Endothelial cell of umbilical vein (primary cell): Measurements from ENCODE around the gene CPED1. TPM values are rescaled to one million over a fixed set of nuclear protein-coding genes. Genes with fewer than 3 reads are reported as not detected.

Source experiments
- BruUV-seq: library from RNA; stranded (reverse); fragments of 400-500 nt; replicated peaks from 2 replicates; lab custom pipeline; 2021; lab: Mats Ljungman, UMichigan
- CTCF ChIA-PET: fragments of 300-600, 350-600 bp; sonication (Branson Sonifier 250); formaldehyde crosslinking; loops from one replicate; lab custom pipeline; 2021; ENCODE audit warnings: antibody characterized with exemption, inconsistent platforms; lab: Charles Lee
- POLR2A ChIA-PET: fragments of 300-600, 350-600 bp; sonication (Branson Sonifier 250); formaldehyde crosslinking; loops from one replicate; lab custom pipeline; 2021; ENCODE audit warnings: antibody characterized with exemption, inconsistent platforms; lab: Charles Lee
- DNase-seq: peaks from one replicate; pipeline ENCODE4 v3.0.0-alpha.2; 2011; ENCODE audit warnings: low read depth, low spot score
- FAIRE-seq: peaks from 2 replicates; lab custom pipeline; 2011; peaks lifted over from hg19 to GRCh38; lab: Jason Lieb, UNC
- H2AFZ ChIP-seq: 2 replicates; pipeline ENCODE4 v1.6.0; 2012; ENCODE audit warnings: low read depth, low read length, control low read depth, inconsistent platforms
- H3K27ac ChIP-seq: 2 replicates; pipeline ENCODE4 v1.5.1; 2011; ENCODE audit warnings: low read depth, mild to moderate bottlenecking, control low read depth, low read length, moderate library complexity; ENCODE audit not compliant: insufficient read depth
- H3K27me3 ChIP-seq, 2 experiments: 2 replicates each; pipeline versions ENCODE4 v1.6.0 to v1.6.1; 2011; ENCODE audit warnings: low read length in 2 of 2, mixed read lengths in 1 of 2; ENCODE audit not compliant: control insufficient read depth in 2 of 2, insufficient read depth in 2 of 2
- H3K36me3 ChIP-seq, 2 experiments: 2 replicates in 1 of 2; 3 replicates in 1 of 2; pipeline ENCODE4 v1.5.1; 2011; ENCODE audit warnings: low read length in 2 of 2, mild to moderate bottlenecking in 1 of 2, moderate library complexity in 1 of 2; ENCODE audit not compliant: control insufficient read depth in 2 of 2, insufficient read depth in 2 of 2; ENCODE audit errors: extremely low read depth in 1 of 2
- H3K4me1 ChIP-seq: 3 replicates; pipeline ENCODE4 v1.5.1; 2011; ENCODE audit warnings: mild to moderate bottlenecking, low read length; ENCODE audit not compliant: control insufficient read depth, insufficient read depth; ENCODE audit errors: extremely low read depth
- H3K4me2 ChIP-seq: 2 replicates; pipeline ENCODE4 v1.6.1; 2011; ENCODE audit warnings: low read length, control low read depth, mixed read lengths; ENCODE audit not compliant: insufficient read depth
- H3K4me3 ChIP-seq, 3 experiments: fragments of 200-600 bp in 1 of 3; sonication (generic), shearing (Covaris generic) in 1 of 3; replicated peaks in 1 of 3; 2 replicates each; pipeline ENCODE4 v1.5.1; 2011 to 2016; ENCODE audit warnings: control low read depth in 3 of 3, low read length in 3 of 3, mild to moderate bottlenecking in 2 of 3, inconsistent platforms in 1 of 3, low read depth in 1 of 3, moderate library complexity in 1 of 3; ENCODE audit not compliant: insufficient read depth in 1 of 3
- H3K79me2 ChIP-seq: 2 replicates; pipeline ENCODE4 v1.6.0; 2012; ENCODE audit warnings: low read length, inconsistent platforms; ENCODE audit not compliant: control insufficient read depth, insufficient read depth
- H3K9ac ChIP-seq: replicated peaks from 2 replicates; pipeline ENCODE3; 2011; ENCODE audit warnings: low read length, control low read depth; ENCODE audit not compliant: insufficient read depth; ENCODE audit errors: extremely low read depth
- H3K9me1 ChIP-seq: replicated peaks from 3 replicates; pipeline ENCODE4 v1.6.0; 2011; ENCODE audit warnings: mild to moderate bottlenecking, low read length; ENCODE audit not compliant: control insufficient read depth, insufficient read depth; ENCODE audit errors: extremely low read depth
- H3K9me3 ChIP-seq: replicated peaks from 2 replicates; pipeline ENCODE4 v1.5.1; 2012; ENCODE audit warnings: low read length, inconsistent platforms; ENCODE audit not compliant: control insufficient read depth, insufficient read depth
- H4K20me1 ChIP-seq: replicated peaks from 2 replicates; pipeline ENCODE3; 2011; ENCODE audit warnings: mild to moderate bottlenecking, low read length; ENCODE audit not compliant: control insufficient read depth, insufficient read depth; ENCODE audit errors: extremely low read depth
- CTCF ChIP-seq, 2 donors: IDR thresholded peaks; 1 replicate in 1 of 2; 2 replicates in 1 of 2; pipeline ENCODE4 v1.5.1; 2011; ENCODE audit warnings: low read length in 2 of 2, mild to moderate bottlenecking in 2 of 2, moderate library complexity in 2 of 2, control low read depth in 1 of 2, inconsistent platforms in 1 of 2, low read depth in 1 of 2; ENCODE audit not compliant: insufficient read depth in 1 of 2; ENCODE audit errors: extremely low read depth in 1 of 2
- EZH2 ChIP-seq: IDR thresholded peaks from 2 replicates; pipeline ENCODE4 v1.6.1; 2012; ENCODE audit warnings: borderline replicate concordance, low read depth, mild to moderate bottlenecking, moderate library complexity, low read length, inconsistent platforms; ENCODE audit not compliant: severe bottlenecking
- FOS ChIP-seq: IDR thresholded peaks from 2 replicates; pipeline ENCODE4 v1.6.1; 2011; ENCODE audit warnings: mild to moderate bottlenecking, low read length, moderate library complexity, borderline replicate concordance; ENCODE audit not compliant: insufficient read depth
- GATA2 ChIP-seq: IDR thresholded peaks from 2 replicates; pipeline ENCODE4 v1.7.0; 2011; ENCODE audit warnings: low read depth, mild to moderate bottlenecking, moderate library complexity, mixed read lengths, low read length; ENCODE audit not compliant: insufficient read length, insufficient read depth
- JUN ChIP-seq: IDR thresholded peaks from 2 replicates; pipeline ENCODE4 v1.6.1; 2011; ENCODE audit warnings: borderline replicate concordance, low read depth; ENCODE audit not compliant: insufficient read length, insufficient read depth
- MAX ChIP-seq: IDR thresholded peaks from 2 replicates; pipeline ENCODE4 v1.6.1; 2011; ENCODE audit not compliant: insufficient read depth, insufficient read length
- MYC ChIP-seq: IDR thresholded peaks from one replicate; pipeline ENCODE4 v1.6.1; 2011; ENCODE audit warnings: mild to moderate bottlenecking, low read depth, low read length
- POLR2A ChIP-seq: IDR thresholded peaks from 2 replicates; pipeline ENCODE4 v1.6.1; 2012; ENCODE audit warnings: low read depth, mild to moderate bottlenecking, control low read depth, low read length
- POLR2AphosphoS5 ChIP-seq: IDR thresholded peaks from 2 replicates; pipeline ENCODE4 v1.6.1; 2012; ENCODE audit warnings: low read depth, mild to moderate bottlenecking, control low read depth, low read length, moderate library complexity; ENCODE audit not compliant: insufficient read depth
- dilution Hi-C: fragments of 300-500 bp; cut with MboI; formaldehyde crosslinking; loops from one replicate; pipeline ENCODE4 v1.15.0; 2019; ENCODE audit warnings: low sequenced_read_pairs; ENCODE audit not compliant: extremely low pct_ligation_motif_present
- intact Hi-C: fragments of 100-400 bp; cut with micrococcal nuclease; formaldehyde crosslinking; loops from one replicate; pipeline ENCODE4 v1.10.0; 2022
- polyA plus RNA-seq, 4 experiments: library from polyadenylated mRNA; depleted of rRNA in 3 of 4; stranded (reverse) in 3 of 4; unstranded in 1 of 4; fragments of >200 nt; gene quantifications; 2 replicates each; pipeline versions ENCODE4 v1.2.1 to v1.2.3, GENCODE V29; 2011 to 2012; ENCODE audit warnings: missing spikeins in 1 of 4
- total RNA-seq: library from RNA; stranded (reverse); gene quantifications from 2 replicates; pipeline ENCODE4 v1.2.3, GENCODE V29; 2021

The CPED1 gene
- total and polyA plus RNA-seq, 2 donors (not counting 3 experiments of a cell fraction or from before 2014, with no cell fraction given): 0.22 to 3.0 TPM

- Histone ChIP-seq H3K9me3 (no peaks in the 10 kb centered on the region), H3K4me1 (no peaks in the 10 kb centered on the region), H3K27ac (no peak overlapping the region), H3K27me3 (peaks cover 0 to 2% of the 10 kb centered on the region in 2 experiments), H4K20me1 (no peaks in the 10 kb centered on the region), H3K4me3 (no peak overlapping the region), H3K9me1 (no peaks in the 10 kb centered on the region), H3K36me3 (no peaks in the 10 kb centered on the region), H3K79me2 (no peaks in the 10 kb centered on the region), H3K9ac (no peak overlapping the region), H3K4me2 (no peak overlapping the region), H2AFZ (no peak overlapping the region)
- POLR2A ChIA-PET: no interaction called here
- intact Hi-C loops (no loop called here), dilution Hi-C loops (no loop called here)
- no peak for TF ChIP-seq MYC
- no peak for FAIRE-seq
- DNase-seq: no peak
- BruUV-seq: no TSS peak
- CTCF ChIA-PET: no interaction called here
Measured at GRCh38 chr7:121186746-121187145, 198.2 kb downstream of the CPED1 start.

- H3K9me1 ChIP-seq: no peaks in the 10 kb centered on the region
- no peaks in the 10 kb centered on the region for H3K36me3 ChIP-seq
- no peak for FAIRE-seq
- ChIA-PET POLR2A (no interaction called here), CTCF (no interaction called here)
- no peaks in the 10 kb centered on the region for H3K9me3 ChIP-seq
- H3K9ac ChIP-seq: no peak overlapping the region
- no TSS peak for BruUV-seq
- no peak overlapping the region for H3K4me2 ChIP-seq
- H3K27me3 ChIP-seq: peaks cover 0 to 2% of the 10 kb centered on the region in 2 experiments
- DNase-seq: no peak
- TF ChIP-seq FOS: no peak
- TF ChIP-seq GATA2: no peak
- TF ChIP-seq JUN: no peak
- TF ChIP-seq POLR2AphosphoS5: no peak
- TF ChIP-seq MYC: no peak
- no peak for TF ChIP-seq POLR2A
- no peak for TF ChIP-seq CTCF (IDR thresholded peaks at IDR 0.05; ENCODE audit: extremely low read depth in 1 of 2, insufficient read depth in 1 of 2, low read depth in 1 of 2, low read length in 2 of 2)
- no peak for TF ChIP-seq MAX
- no peak for TF ChIP-seq EZH2
- dilution Hi-C loops: no loop called here
- H2AFZ ChIP-seq: no peak overlapping the region
- no peaks in the 10 kb centered on the region for H3K79me2 ChIP-seq
- H3K4me1 ChIP-seq: no peaks in the 10 kb centered on the region
- no peak overlapping the region for H3K27ac ChIP-seq
- intact Hi-C loops: no loop called here
- H3K4me3 ChIP-seq: no peak overlapping the region
- no peaks in the 10 kb centered on the region for H4K20me1 ChIP-seq
Measured at GRCh38 chr7:121187222-121187621, 198.7 kb downstream of the CPED1 start.
